Psoas muscle (tissue), 8 donors: Measurements from ENCODE around the gene LMX1A. TPM values are rescaled to one million over a fixed set of nuclear protein-coding genes. Genes with fewer than 3 reads are reported as not detected.

Source experiments
- ATAC-seq, 4 donors: fragments of 200-7000 bp; cut with Tn5 transposase; one replicate each; pipeline ENCODE4 v1.9.1; 2020; ENCODE audit warnings: moderate library complexity in 3 of 4, mild to moderate bottlenecking in 2 of 4
- DNase-seq, 2 donors: peaks; one replicate each; pipeline ENCODE4 v3.0.0-alpha.2; 2020
- H3K27ac ChIP-seq: fragments of 200-600 bp; one replicate; pipeline ENCODE4 v1.8.0; 2022
- H3K27me3 ChIP-seq, 3 donors: fragments of 200-600 bp in 1 of 3; one replicate each; pipeline versions ENCODE4 v1.6.1 to v1.8.0; 2013 to 2022; ENCODE audit warnings: low read length in 2 of 3, mild to moderate bottlenecking in 2 of 3, moderate library complexity in 1 of 3; ENCODE audit not compliant: insufficient read depth in 3 of 3
- H3K36me3 ChIP-seq, 2 donors: fragments of 200-600 bp in 1 of 2; one replicate each; pipeline versions ENCODE4 v1.6.1 to v1.8.0; 2013 to 2022; ENCODE audit warnings: low read depth in 1 of 2, mild to moderate bottlenecking in 1 of 2, moderate library complexity in 1 of 2; ENCODE audit not compliant: insufficient read depth in 1 of 2
- H3K4me1 ChIP-seq: fragments of 200-600 bp; one replicate; pipeline ENCODE4 v1.8.0; 2022
- H3K4me3 ChIP-seq: fragments of 200-600 bp; one replicate; pipeline ENCODE4 v1.8.0; 2022; ENCODE audit warnings: mild to moderate bottlenecking
- H3K9me3 ChIP-seq: fragments of 200-600 bp; one replicate; pipeline ENCODE4 v1.8.0; 2022
- CTCF ChIP-seq: fragments of 200-600 bp; IDR thresholded peaks from one replicate; pipeline ENCODE4 v1.8.0; 2022; ENCODE audit warnings: antibody characterized with exemption
- WGBS, 3 donors: extraction: QIAGEN DNeasy Blood & Tissue Kit; methylation state at CpG; one replicate each; pipeline versions ENCODE4 v1.1.6 to v1.1.7; 2013; 5-methylcytosine and 5-hydroxymethylcytosine counted together
- intact Hi-C, 2 donors: fragments of 100-400 bp; cut with DNase I; formaldehyde crosslinking; loops; one replicate each; pipeline versions ENCODE4 v1.11.0 to v1.14.2; 2022
- polyA plus RNA-seq, 3 donors: library from polyadenylated mRNA; stranded (reverse); fragments of 200-250 nt; gene quantifications; one replicate each; pipeline ENCODE4 v1.2.3, GENCODE V29; 2013
- total RNA-seq, 4 donors: library from RNA; stranded (reverse); fragmentation: NEBNext Ultra II Directional in 2 of 4; extraction: Animal tissue kit (Norgen Biotek cat#: 25700) in 2 of 4; gene quantifications; one replicate each; pipeline versions ENCODE4 v1.2.1 to v1.2.4, GENCODE V29; 2021 to 2023
- donor health status: healthy with polysubstance abuse.
- donor health status: DM: no; HTN: no; CAD: no; lungs with moderate emphysema.
- donor health status: Bipolar disorder and iron deficiency.
- donor health status: healthy.
- donor health status: DM: yes; HTN: yes; CAD: no.
- donor health status: DM: no; HTN: no; CAD: no.
- donor health status: DM: no; HTN: no; CAD: no.
- donor health status: DM: yes; HTN: yes; CAD: no.

LMX1A gene
- total and polyA plus RNA-seq, 7 donors, result 0.04 to 0.36 (median 0.16) TPM; not detected in 3

GRCh38 chr1:165353731-165354671 lies 2.5 kb downstream of the LMX1A start:
- Histone ChIP-seq H3K27ac (no peak overlapping the region), H3K9me3 (no peaks in the 10 kb centered on the region), H3K36me3 (no peaks in the 10 kb centered on the region), H3K27me3 (peaks cover 3 to 89% (median 20%) of the 10 kb centered on the region in 3 donors), H3K4me3 (no peak overlapping the region), H3K4me1 (peaks cover 13% of the 10 kb centered on the region)
- no peak for ATAC-seq
- TF ChIP-seq CTCF, result no peak
- 46 to 53% (median 52%) methylated on average over 52 of the region's 52 CpGs for WGBS, 3 donors
- no peak for DNase-seq
- intact Hi-C loops, result no loop called here

GRCh38 chr1:165352442-165353293 lies 3.8 kb downstream of the LMX1A start:
- Histone ChIP-seq H3K36me3 (no peaks in the 10 kb centered on the region), H3K9me3 (no peaks in the 10 kb centered on the region), H3K27me3 (peaks cover 0 to 95% (median 20%) of the 10 kb centered on the region in 3 donors), H3K4me1 (peaks cover 13% of the 10 kb centered on the region), H3K27ac (no peak overlapping the region), H3K4me3 (peak overlapping the region; percentile 19)
- TF ChIP-seq CTCF, result no peak
- DNase-seq (no peak), ATAC-seq (no peak)
- intact Hi-C loops, result no loop called here
- 28 to 46% (median 35%) methylated on average over 58 to 59 of the region's 59 CpGs for WGBS, 3 donors

GRCh38 chr1:165351863-165352441 lies 4.6 kb downstream of the LMX1A start:
- intact Hi-C loops, result no loop called here
- no peaks in the 10 kb centered on the region for H3K36me3 ChIP-seq
- H3K27me3 ChIP-seq, result peaks cover 0 to 92% (median 20%) of the 10 kb centered on the region in 3 donors
- H3K27ac ChIP-seq, result no peak overlapping the region
- H3K4me1 ChIP-seq, result peaks cover 13% of the 10 kb centered on the region
- ATAC-seq (no peak), DNase-seq (no peak)
- TF ChIP-seq CTCF, result no peak
- WGBS, 3 donors, result 43 to 56% (median 45%) methylated on average over 20 of the region's 20 CpGs
- H3K9me3 ChIP-seq, result no peaks in the 10 kb centered on the region
- H3K4me3 ChIP-seq, result peak overlapping the region; percentile 19

GRCh38 chr1:165350840-165351239 lies 5.7 kb downstream of the LMX1A start:
- Histone ChIP-seq H3K9me3 (no peaks in the 10 kb centered on the region), H3K4me3 (no peak overlapping the region), H3K27me3 (peaks cover 0 to 81% (median 19%) of the 10 kb centered on the region in 3 donors), H3K4me1 (peaks cover 10% of the 10 kb centered on the region), H3K36me3 (no peaks in the 10 kb centered on the region), H3K27ac (no peak overlapping the region)
- no peak for DNase-seq
- ATAC-seq, result no peak
- no peak for TF ChIP-seq CTCF
- 13 to 29% (median 27%) methylated on average over 3 of the region's 3 CpGs for WGBS, 3 donors
- intact Hi-C loops, result no loop called here
